ENCODE results near the gene ITPR1.
A peak's percentile ranks its signal among the peaks of the same experiment; 100 is the strongest.

Gene ITPR1

DNA sequence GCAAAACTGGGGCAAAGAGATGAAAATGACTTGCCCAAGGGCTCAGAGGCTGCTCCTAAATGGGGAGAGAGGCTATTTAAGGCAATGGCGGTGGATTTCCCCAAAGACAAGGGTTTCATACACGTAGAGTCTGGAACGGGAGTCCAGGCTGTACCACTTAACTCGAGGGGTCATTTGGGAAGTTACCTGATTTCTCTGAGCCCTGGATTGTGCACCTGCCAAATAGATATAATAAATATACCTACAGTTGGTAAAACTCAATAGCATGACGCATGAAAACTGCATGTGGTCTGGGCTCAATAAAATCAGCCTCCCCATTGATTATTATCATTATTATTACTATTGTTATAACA is 1.3 kb upstream of the ITPR1 start:
- no peak for DNase-seq (ENCODE audit: low read depth in 2 of 2)

DNA sequence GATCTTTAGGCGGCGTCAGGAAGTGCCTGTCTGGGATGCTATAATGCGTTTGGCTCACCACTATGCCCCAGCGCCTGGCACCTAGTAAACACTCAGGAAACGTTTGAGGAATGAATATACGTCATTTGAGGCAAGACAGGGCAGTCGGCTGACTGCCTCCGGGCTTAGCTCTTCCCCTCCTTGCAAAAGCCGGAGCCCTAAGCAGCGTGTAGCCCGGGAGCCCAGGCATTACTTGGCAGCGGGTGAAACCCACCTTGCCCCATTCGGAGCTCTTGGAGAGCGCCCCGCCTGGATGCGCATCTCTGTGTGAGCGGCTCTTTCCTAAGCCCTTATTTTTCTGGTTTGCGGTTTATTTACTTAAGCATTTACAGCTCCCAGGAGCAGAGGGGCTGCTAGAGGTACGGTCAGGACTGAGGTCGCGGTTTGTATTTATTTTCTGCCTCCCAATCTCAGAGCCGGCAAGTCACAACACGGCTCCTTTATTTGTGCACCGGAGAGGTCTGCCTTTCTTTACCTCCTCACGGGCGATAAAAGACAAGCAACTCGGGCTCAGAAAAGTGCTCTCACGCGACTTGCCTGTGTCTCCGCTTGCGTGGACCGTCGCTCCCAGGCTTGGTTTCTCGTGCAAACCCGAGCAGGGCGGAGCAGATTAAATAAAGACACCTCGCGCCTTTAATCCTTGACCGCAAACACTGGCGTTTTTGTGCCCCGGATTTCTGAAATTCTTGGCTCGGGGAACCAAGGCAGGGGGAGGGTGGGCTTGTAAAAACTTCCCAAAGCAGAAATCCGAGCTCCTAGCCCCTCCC is 737 bp upstream of the ITPR1 start:
- peak; percentile 13 to 31 for DNase-seq (ENCODE audit: low read depth in 2 of 2)

DNA sequence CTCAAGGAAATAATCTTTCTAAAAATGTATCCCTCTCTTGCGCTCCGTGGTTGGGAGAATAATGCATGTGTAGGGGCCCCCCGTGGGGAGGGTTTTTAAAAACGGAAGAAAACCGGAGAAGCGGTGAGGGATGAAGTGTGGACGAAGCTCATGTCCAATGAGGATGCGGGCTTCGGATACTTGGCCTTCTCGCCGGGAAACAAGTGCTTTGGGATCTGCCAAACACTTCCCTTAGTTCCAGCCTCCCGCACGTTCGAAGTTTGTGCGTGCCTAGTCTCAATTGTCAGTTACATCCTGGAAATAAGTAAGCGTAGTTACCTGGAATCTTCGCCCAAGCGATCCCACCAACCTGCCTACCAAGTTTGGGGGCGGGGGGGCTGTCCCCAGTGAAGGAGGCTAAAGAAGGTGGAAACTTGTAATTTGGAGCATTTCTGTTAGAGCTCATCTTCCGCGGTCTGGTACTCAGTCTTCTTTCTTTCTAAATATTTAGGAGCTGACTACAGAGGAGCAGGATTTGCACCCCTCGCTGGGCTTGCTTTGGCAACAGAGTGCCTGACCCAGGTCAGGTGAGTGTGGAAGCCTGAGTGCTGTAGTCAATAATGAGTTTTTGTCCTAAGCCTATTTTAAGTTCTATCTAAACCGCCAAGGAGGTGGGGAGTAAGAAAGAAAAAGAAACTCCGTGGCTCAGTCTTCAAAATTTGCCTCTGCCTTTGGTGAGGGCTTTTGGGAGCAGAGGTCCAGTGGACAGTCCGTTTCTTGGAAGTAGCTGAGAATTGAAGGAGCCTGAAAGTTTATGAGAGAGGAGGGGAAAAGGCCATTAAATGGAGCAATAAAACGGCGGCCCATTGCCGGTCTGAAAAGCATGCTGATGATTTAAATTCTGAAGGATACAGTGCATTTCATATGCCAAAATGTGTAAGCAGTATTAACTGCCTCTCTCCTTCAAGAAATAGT is 1.1 kb downstream of the ITPR1 start:
- DNase-seq (ENCODE audit: low read depth in 2 of 2) = no peak

DNA sequence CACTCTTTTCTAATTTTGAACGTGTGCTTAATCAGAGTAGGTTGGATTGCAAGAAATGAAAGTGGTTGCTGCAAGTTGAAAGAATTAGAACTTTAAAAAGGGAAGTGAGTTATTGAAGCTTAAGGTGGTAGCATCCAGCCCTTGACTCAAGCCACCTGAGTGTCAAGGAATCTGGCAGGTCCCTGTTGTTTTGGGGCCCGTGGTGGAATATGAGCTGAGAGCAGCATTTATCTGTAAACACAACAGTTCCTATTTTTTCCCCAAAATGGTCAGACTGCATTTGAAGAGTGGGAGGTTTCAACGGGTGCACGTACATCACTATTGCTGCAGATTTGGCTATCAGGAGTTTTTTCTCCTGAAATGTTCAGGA is 1.7 kb downstream of the ITPR1 start:
- no peak for DNase-seq (ENCODE audit: low read depth in 2 of 2)

DNA sequence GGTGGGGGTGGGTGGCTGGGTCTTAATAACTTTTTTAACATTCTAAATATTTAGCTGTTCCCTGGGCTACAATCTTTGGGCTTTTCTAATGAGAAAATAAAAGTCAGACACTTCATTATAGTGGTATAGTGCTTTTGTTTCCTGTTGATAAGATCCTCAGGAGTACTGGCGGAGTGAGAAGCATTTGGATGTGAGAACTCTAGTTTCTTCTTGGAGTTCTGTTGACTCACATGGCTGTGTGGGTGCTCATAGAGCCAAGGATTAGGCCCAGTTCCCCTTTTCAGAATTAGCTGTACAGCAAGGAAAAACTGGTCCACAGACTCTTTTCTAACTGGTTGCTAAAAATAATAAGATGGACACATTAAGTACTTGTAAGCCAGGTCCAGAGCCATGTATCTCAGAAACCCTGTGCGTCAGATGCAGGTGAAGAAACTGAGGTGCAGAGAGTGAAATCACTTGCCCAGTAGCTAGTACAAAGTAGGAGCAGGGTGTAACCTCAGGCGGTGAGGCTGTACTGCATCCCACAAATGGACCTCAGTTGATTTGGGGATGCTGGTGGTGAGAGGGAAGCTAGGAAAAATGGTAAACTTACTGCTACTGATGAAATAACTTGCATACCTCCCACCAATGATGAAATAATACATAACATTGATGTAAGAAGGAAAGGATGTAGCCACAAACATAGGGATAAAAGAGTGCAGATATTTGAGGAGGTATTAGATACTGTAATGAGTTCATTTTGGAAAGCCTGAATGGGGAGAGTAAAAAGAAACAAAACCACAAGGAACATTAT is 2.3 kb downstream of the ITPR1 start:
- DNase-seq (ENCODE audit: low read depth in 2 of 2) = no peak

DNA sequence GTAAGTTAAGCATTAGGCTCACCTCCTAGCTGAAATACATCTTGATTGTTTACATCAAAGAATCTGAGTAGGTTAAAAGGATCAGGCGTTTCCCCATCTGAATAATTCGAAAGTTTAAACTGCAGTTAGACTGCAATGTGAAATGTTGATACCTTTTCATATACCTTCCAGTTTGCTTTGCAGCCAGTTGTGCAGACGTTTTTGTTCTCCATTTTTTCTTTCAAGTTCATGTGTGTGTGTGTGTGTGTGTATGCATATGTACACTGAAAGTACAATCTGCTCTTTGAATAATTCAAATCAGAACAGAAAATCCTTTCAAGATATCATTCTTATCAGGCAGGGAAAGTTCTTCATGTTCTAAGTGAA is 2.9 kb downstream of the ITPR1 start:
- DNase-seq (ENCODE audit: low read depth in 2 of 2) = no peak

DNA sequence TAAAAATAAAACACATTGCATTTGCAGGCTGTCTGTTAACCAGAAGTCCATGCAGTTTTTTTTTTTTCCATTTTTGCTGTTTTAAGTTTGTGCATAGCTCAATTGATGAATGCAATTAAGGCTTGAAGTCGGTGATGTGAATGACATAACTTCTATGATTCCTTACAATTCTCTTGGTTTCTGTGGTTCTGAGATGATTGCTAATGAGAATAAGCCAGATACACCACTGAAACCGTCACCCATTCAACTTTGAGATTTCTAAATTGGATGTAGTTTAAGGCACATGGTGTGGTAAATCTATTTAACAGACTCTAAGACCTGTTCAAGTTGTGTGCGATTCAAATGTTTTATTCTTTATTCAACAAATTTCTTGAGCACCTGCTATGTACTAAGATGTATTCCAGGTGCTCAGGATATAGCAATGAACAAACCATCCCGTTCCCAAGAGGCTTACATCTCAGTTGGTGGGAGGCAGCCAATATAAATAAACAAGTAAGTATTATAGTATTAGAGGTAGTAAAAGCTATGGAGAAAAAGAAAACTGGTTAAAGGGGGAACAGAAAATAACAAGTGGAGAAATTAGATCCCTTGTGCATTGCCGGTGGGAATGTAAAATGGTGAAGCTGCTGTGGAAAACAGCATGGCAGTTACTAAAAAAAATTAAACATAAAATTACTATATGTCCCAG is 4.0 kb downstream of the ITPR1 start:
- DNase-seq (ENCODE audit: low read depth in 2 of 2) = no peak

DNA sequence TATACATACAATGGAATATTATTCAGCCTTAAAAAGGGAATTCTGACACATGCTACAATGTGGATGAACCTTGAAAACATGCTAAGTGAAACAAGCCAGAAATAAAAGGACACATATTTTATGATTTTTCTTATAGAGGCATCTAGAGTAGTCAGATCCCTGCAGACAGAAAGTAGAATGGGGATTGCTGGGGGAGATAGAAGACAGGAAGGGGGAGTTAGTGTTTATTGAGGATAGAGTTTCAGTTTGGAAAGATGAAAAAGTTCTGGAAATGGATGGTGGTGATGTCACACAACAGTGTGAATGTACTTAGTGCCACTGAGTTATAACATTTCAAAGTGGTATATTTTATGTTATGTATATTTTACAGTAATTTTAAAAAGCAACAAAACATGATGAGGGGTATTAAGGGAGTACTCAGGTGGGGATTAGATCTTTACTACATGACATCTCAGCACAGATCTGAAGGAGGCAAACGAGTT is 4.7 kb downstream of the ITPR1 start:
- no peak for DNase-seq (ENCODE audit: low read depth in 2 of 2)

DNA sequence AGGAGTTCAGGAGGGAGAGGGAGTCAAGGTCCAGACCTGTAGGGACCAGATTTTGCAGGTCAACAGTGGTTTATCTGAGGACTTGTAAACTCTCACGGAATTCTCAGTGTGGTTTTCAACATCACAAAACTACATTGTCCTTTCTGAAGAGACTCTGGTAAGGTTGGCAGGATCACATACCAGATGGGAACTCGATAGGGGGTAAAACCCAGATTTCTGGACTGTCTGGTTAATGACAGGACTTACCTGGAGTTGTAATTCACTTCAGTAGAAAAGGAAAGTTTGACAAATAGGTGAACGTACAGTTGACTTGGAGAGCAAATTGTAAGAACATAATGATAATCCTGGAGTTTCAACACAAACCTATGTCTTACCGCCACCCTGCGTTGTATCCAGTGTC is 5.3 kb downstream of the ITPR1 start:
- no peak for DNase-seq (ENCODE audit: low read depth in 2 of 2)

DNA sequence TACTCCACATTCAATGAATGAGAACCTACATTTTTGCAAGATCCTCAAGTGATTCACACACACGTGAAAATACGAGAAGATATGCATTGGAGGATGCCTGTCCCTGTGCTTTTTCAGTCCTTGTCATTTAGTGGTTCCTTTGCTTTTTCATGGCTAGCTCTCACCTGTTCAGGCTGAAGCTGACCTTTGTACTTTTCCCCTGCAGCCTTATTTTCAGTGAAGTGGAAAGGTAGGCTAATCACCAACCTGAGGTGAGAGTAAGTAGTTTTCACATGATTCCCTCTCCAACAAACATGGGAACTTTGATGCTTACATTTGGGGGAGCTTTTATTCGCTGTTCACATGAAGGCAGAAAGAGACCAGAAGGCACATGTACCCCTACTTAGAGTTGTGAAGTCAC is 8.3 kb downstream of the ITPR1 start:
- no peak for DNase-seq (ENCODE audit: low read depth in 2 of 2)

DNA sequence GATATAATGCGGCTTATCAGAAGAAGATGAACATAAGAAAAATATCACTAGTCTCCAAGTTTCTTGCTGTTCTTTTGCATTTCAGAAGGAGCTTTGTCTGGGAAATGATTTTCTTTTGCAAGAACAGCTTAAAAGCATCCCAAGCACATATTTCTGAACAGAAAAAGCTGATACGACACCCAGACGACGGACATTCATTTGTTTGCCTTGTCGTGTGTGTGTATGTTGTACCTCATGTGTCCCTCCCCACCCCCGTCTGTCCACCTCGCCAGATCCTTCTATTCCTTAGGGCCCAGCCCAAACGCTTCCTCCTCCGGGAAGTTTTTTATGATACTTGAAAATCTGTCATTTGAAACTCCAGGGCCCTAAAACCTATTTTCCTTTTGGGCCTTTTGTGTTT is 8.8 kb downstream of the ITPR1 start:
- DNase-seq (ENCODE audit: low read depth in 2 of 2) = no peak

DNA sequence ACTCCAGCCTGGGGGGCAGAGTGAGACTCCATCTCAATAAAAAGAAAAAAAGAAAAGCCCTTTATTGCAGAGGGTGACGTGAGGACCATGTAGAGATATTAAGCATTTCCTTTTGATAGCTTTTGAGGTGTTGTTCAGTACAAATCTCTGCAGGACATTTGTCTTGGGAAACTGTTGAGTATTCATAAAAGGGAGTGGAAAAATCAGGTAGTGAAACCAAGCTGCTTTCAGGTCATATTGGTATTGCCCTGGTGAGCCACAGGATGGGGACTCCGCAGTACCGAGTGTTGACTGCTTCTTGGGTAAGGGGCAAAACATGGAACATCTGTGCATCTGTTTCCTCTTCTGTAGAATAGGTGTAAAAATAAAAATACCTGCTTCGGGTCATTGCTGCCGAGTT is 9.9 kb downstream of the ITPR1 start:
- DNase-seq (ENCODE audit: low read depth in 2 of 2) = no peak

DNA sequence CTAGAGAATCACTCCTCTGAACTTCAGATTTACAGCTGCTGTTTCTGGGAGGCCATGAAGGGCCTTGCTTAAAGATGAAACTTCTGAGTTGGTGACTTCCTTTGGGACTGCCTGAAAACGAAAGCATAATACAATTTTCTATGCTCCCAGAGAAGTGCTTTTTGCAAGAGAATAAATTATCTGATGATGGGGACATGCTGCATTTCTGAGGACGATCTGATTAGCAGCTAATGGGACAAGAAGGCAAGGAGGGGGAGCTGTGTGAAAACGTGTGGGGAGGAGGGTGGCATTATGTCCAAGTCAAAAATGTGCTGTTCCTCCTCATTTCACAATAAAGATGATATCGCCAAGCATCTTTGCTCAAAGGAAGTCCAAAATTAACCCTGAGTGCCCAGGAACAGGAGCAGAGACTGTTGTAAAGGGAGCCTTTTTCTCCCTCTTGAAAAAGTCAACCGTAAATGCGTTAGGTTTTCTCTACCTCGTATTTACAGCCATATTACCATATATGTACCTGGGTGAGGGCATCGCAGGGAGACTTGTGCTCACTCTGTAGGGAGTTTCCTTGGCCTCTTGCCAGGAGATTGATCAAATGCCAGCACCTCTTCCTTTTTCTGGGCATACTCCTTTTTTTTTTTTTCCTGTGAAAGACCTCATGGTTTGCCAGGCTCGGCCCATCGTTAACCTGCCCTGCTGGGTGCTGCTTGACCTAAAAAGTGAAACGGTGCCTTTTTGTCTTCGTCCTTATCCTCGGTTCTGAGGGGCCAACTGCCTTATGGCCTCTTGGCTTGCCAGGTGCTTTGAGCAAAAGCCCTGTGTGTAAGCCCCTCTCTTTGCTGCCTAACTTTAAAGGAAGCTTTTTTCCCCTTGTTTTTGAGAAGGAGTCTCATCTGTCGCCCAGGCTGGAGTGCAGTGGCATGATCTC is 11.5 kb downstream of the ITPR1 start:
- no peak for DNase-seq (ENCODE audit: low read depth in 2 of 2)

DNA sequence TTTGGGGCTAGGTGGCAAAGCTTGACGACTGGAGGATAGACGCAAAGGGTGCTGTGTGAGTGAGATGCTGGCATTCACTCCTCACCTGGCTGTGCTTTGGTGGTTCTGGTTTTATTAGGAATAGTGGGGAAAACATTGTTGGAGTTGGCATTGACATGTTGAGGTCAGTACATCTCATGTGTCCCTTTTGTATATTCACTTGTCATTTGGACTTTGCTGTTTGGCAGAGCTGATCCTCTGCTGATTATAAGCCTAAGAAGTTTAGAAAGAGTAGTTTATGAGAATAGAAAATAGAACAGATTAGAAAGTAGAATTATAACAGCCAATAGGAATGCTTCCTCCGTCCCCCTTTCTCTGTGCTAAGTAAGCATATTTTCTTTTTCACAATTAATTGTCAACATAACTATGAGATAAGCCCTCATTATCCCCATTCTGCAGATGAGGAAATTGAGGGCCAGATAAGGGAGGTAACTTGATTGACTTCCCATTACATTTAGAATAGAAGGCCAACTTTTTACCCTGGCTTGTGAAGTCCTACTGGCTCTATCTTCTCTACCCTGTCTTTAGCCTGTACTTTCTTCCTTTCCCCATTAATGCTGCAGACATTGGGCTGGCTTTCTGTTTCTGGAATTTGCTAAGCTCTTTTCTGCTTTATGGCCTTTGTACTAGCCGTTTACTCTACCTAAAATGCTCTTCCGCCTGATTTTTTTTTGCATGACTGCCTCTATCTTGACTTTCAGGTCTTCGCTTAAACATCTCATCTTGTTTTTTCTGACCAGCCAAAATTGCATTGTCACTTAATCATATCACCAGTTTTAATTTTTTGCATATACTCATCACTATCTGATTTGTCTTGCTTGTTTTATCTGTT is 12.8 kb downstream of the ITPR1 start:
- no peak for DNase-seq (ENCODE audit: low read depth in 2 of 2)

DNA sequence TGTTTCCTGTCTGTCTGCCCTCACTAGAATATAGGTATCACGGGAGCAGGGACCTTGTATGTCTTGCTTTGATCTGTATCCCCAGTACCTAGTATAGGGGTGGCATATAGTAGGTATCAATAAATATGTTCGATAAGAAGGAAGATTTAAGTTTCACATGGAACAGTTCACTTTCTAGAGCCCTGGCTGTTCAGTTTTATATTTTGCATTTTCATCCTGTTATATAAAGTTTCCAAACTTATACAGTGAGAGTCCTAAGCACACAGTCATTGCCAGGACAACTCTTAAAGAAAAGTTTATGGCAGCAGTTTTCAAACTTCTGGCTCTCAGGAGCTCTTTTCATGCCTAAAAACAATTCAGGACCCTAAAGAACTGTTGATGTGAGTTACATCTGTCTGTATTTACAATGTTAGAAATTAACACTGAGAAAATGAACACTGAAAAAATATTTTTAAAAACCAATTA is 13.4 kb downstream of the ITPR1 start:
- no peak for DNase-seq (ENCODE audit: low read depth in 2 of 2)

DNA sequence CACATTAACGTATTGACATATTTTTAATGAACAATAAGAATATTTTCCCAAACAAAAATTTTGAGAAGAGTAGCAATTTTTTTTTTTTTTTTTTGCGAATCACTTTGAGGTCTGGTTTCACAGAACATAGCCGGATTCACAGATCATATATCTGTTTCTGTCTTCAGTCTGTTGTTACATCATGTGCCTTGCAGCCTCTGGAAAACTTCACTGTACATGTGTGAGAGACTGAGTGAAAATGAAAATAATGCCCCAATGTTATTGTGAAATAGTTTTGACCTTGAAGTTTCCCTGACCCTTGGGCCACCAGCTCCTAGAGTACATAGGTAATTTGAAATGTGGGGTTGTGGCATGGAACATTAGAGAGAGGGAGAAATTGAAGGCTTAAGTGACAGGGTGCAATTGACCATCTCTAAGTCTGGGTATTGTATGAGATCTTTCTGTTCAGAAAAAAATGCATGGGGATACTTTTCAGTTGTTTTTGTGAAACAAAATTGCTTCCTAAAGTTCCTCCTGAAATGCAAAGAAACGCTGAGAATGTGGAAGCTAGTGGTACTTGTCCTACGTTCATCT is 14.0 kb downstream of the ITPR1 start:
- DNase-seq (ENCODE audit: low read depth in 2 of 2) = no peak

DNA sequence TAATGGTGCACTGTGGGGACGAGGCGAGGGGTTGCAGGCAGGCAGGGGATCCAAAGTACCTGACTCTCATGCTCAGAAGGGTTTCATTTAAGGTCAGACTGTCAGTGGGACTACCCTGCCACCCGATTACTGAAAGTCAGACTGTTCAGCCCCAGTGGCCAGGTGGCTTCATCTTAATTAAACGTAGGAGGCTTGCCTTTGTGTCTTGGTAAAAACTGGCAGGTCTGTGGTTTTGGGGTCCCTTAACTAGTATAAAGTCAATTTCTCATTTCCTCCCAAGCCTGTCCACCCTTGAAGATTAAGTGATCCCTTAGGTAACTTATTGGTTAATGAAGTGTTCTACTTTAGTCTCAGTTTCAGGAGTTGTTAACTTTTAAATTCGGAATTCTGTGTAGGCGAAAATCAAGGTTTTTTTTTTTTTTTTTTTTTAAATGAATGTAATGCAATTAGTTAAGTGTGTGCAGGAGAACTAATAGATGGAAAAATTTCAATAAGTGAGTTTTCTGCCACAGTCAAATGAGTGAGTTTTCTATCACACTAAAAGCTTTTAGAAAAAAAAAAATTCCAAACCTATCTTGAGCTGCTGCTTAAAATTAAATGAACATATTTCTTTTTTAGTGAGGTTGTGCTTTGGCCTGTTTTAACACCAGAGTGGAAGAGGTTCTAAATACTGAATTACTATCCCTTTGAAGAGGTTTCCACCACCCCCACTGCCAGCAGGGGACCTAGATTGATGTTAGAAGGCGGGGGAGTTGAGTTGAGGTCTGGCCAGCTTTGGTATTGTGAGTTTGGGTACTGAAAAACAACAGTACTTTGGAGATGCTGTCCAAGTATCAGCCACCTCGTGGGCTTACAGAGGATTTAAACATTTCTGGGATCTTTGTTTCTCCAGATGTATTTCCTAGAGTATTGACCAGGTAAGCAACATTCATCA is 15.2 kb downstream of the ITPR1 start:
- no peak for DNase-seq (ENCODE audit: low read depth in 2 of 2)

DNA sequence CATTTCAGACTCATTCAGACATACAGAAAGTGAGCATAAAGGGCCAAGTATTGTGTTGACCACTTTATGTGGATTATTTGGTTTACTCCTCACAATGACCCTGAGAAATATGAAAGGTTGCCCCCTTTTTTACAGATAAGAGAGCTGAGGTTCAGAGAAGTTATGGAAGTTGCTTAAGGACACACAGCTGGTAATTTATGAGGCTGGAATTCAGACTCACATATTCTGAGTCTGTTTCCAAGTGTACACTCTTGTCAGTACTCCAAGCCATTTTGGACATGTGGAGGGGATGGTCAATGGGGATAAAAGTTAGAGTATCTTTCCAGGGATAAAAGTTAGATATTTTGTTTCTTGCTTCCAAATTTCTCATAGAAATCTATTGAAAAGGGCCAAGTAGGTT is 15.9 kb downstream of the ITPR1 start:
- no peak for DNase-seq (ENCODE audit: low read depth in 2 of 2)

Measured in stimulated activated CD4-positive, alpha-beta T cell treated with anti-CD3 and anti-CD28 coated beads, Interleukin-12 subunit alpha, Interleukin-12 subunit beta, amount 100 ng/mL, for 24 hours (primary cell).